MG63 (cell line): ENCODE data around the gene MSGN1. TPM values are rescaled to one million over a fixed set of nuclear protein-coding genes. Genes with fewer than 3 reads are reported as not detected.
"Not testable (repeated sequence)": the region's sequence is repeated elsewhere in the genome, so short reads cannot be mapped to it uniquely, and the experiment has no call there.

Source experiments
- DNase-seq: peaks from one replicate; pipeline ENCODE4 v3.0.0-alpha.2; 2020
- H3K27me3 ChIP-seq: fragments of 250-450 bp; sonication (Bioruptor Pico); 2 replicates; pipeline ENCODE4 v1.5.1; 2020; ENCODE audit warnings: mild to moderate bottlenecking, moderate library complexity
- H3K36me3 ChIP-seq: fragments of 250-450 bp; sonication (Bioruptor Pico); 2 replicates; pipeline ENCODE4 v1.5.1; 2020; ENCODE audit warnings: mild to moderate bottlenecking, moderate library complexity
- H3K4me3 ChIP-seq: fragments of 250-450 bp; sonication (Bioruptor Pico); 2 replicates; pipeline ENCODE4 v1.5.1; 2020; ENCODE audit warnings: mild to moderate bottlenecking, moderate library complexity
- H3K9me3 ChIP-seq: fragments of 250-450 bp; sonication (Bioruptor Pico); 2 replicates; pipeline ENCODE4 v1.5.1; 2020; ENCODE audit warnings: mild to moderate bottlenecking, moderate library complexity
- total RNA-seq: library from RNA; depleted of rRNA; stranded (reverse); fragments of >200 nt; shearing (Covaris generic); gene quantifications from 2 replicates; pipeline ENCODE4 v1.2.3, GENCODE V29; 2014; ENCODE audit warnings: low replicate concordance

Gene MSGN1
- total RNA-seq, 1 experiment from 2014 or later, result not detected

DNA sequence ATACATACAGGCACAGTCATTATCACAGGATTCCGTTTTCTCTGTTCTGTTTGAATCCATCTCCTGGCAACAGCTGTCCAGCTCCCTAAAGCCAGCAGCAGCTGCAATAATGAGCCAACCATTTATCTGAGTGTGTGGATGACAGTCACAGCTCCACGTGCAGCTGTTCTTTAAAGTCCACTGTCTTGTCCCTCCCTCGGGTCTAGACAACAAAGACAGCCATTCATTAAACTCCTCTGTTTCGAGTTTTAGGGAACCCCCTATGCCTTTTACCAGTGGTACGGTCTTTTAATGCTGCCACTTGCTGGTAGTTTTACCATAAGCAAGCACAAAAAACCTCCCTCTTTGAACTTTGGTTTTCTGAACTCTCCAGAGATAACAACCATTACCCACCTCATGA lies 16.0 kb upstream of the MSGN1 start:
- Histone ChIP-seq H3K4me3 (no peak overlapping the region), H3K36me3 (no peaks in the 10 kb centered on the region), H3K27me3 (no peaks in the 10 kb centered on the region), H3K9me3 (no peaks in the 10 kb centered on the region)
- no peak for DNase-seq

DNA sequence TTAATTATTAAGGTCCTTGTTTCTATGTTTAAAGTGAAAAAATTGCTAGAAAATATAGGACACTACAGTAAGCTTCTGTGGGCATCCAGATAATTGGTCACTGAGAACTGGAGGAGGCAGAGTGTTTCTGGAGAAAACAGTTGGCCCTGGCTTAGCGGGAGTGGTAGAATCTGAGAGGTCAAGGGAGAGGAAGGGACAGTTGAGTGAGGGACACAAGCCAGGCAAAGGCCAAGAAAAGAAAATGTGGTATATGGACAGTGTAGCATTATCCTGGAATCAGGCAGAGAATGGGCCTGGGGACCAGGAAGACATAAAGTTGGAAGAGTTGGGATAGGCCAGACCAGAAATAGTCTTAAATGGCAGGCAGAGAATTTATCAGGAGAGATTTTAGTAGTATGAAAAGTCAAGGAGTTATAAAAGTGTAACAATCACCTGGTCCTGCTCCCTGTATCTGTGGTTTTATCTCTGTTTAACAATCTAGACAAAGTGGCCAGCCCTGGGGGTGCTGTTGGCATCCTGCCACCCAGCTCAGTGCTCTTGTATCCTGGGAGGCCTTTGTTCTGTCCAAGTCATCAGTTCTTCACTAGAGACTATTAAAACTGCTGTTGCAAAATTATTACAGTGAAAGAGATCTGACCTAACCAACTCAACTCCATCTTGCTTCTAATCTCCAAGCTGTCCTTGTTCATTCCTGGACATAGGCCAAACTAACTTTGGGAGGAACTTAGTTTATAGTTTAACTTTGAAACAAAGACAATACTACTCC lies 15.4 kb upstream of the MSGN1 start:
- no peaks in the 10 kb centered on the region for H3K9me3 ChIP-seq
- no peak for DNase-seq

DNA sequence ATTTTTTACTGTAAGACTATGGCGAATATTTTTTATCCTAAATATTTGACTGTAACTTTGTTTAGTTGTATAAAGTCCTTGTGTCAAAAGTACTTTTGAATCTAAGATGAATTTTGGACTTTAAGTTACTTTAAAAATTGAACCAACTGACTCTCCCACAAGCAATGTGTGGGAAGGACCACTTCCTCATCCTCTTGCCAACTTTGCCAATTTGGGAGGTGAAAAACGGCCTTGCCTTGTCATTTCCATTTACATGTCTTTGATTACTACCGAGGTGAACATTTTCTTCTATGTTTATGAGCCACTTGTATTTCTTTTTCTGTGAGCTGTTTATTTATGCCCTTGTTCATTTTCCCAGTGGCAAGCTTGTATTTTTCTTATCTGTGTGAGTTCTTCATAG lies 12.8 kb upstream of the MSGN1 start:
- DNase-seq, result no peak
- Histone ChIP-seq H3K27me3 (no peaks in the 10 kb centered on the region), H3K9me3 (no peaks in the 10 kb centered on the region), H3K4me3 (no peak overlapping the region), H3K36me3 (no peaks in the 10 kb centered on the region)

More for the DNA sequence above, 15.4 kb upstream of the MSGN1 start:
- Histone ChIP-seq H3K27me3 (no peaks in the 10 kb centered on the region), H3K36me3 (no peaks in the 10 kb centered on the region), H3K4me3 (no peak overlapping the region)

DNA sequence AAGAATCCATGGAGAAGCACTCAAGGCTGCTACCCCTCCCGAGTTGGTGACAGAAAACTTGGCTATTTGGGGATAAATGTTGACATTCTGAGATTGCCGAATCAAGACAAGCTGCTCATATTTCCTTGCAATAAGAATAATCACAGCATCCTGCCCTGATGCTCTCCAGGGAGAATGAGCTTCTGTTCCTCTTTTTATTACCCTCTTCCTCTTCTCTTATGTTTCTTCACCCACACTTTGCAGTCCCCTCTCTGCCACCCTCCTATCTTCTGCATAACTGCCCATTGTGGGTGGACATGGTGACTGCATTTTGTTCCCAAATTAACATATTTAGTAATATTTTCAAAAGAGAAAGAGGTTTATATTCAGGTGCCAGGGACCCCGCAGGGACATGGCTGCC lies 11.9 kb upstream of the MSGN1 start:
- Histone ChIP-seq H3K4me3 (no peak overlapping the region), H3K36me3 (no peaks in the 10 kb centered on the region), H3K27me3 (no peaks in the 10 kb centered on the region), H3K9me3 (no peaks in the 10 kb centered on the region)
- DNase-seq, result no peak

DNA sequence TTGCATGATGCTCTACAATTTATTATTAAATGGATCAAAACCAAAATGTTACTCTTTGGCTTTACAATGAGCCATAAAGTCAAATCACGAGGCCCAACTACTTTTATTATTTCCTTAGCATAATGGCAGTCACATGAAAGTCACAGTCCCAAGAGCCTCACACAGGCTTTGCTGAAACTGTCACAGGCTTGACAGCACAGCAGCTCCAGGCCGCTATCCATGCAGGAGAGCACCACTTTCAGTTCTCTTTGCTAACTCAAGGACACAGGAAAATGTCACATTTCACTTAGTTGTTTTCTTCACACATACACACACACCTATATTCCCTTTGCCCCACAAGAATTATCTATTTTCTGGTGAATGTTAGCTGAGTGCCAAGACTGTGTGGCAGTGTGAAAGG lies 11.1 kb upstream of the MSGN1 start:
- no peaks in the 10 kb centered on the region for H3K27me3 ChIP-seq
- H3K36me3 ChIP-seq, result no peaks in the 10 kb centered on the region
- no peak for DNase-seq
- no peak overlapping the region for H3K4me3 ChIP-seq
- no peaks in the 10 kb centered on the region for H3K9me3 ChIP-seq

DNA sequence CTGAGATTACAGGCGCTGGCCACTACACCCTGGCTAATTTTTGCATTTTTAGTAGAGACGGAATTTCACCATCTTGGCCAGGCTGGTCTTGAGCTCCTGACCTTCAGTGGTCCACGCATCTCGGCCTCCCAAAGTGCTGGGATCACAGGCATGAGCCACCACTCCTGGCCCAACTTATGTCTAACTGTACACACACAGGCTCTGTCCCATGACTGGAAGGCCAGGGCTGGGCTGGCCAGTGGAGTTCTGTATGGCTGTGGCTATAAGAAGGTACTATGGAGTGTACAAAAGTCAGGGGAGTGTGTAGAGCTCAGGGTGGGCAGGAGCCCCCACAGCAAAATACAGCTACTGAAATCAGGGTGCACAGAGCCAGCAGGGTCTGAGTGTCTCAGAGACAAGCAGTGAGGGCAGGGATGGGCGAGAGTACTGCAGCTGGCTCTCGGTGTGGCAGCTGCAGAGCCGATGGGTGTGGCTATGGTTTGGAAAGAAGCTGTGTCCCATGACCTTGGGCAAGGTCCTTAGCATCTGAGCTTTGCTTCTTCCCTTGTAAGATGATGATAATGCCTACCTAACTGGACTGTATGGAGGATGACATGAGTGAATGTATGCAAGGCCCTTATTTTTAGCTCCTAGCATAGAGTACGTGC lies 10.4 kb upstream of the MSGN1 start:
- Histone ChIP-seq H3K27me3 (no peaks in the 10 kb centered on the region), H3K4me3 (no peak overlapping the region), H3K9me3 (no peaks in the 10 kb centered on the region), H3K36me3 (no peaks in the 10 kb centered on the region)
- DNase-seq, result no peak

DNA sequence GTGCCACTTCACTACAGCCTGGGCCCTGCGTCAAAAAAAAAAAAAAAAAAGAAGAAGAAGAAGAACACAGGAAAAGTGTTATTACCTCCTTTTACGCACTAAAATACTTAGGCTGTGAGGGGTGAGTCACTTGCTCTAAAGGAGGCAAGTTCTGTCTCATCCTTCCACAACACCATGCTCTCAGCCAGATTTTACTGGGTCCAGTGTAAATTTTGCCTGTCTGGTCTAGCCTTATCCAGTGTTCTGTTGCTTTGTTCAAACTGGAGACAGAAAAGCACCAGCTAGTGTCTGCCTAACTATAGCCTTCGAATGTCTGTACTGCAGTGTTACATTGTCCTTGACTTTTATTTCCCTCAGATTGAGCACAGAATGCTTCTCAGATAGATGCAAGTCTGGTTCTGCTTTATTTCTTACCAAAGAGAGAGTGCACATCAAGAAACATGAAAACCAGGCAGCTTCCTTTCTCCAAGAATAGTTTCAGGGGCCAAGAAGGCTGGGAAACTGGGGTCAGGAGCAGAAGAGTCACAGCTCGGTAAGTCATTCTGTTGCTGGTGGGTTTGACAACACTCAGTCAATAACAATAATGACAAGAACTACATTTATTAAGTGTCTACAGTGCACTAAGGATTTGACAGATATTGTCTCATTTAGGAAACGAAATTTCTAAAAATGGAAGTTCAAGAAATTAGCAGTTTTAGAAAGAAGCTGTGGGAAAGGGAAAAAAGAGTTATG lies 3.1 kb upstream of the MSGN1 start:
- Histone ChIP-seq H3K4me3 (no peak overlapping the region), H3K27me3 (no peaks in the 10 kb centered on the region), H3K9me3 (no peaks in the 10 kb centered on the region), H3K36me3 (no peaks in the 10 kb centered on the region)
- DNase-seq, result peak; percentile 3

DNA sequence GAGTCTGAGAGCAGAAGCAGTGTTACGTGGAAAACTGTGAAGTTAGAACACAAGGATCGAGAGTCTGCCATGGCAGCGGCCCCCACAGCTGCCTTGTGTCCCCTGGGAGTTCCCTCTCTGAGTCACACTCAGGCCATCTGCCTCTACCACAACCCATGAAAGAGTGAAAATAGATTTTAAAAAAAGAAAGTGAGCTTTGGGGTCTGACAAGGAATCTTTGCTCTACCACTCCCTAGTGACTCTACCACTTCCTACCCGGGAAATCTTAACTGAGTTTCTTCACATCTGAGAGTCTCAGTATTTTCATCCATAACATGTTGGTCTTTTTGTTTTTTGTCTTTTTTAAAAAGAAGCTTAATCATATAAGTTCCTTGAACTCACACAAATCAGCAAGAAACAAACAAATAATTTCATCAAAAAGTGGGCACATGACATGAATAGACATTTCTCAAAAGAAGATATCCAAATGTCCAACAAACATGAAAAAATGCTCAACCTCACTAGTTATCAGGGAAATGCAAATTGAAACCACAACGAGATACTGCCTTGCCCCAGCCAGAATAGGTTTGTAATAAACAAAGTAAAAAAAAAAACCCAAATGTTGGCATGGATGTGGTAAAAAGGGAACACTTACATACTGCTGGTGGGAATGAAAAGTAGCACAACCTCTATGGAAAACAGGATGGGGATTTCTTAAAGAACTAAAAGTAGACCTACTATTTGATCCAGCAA lies 2.4 kb upstream of the MSGN1 start:
- no peak for DNase-seq
- H3K27me3 ChIP-seq, result no peaks in the 10 kb centered on the region
- H3K4me3 ChIP-seq, result no peak overlapping the region
- H3K9me3 ChIP-seq, result no peaks in the 10 kb centered on the region
- H3K36me3 ChIP-seq, result no peaks in the 10 kb centered on the region

DNA sequence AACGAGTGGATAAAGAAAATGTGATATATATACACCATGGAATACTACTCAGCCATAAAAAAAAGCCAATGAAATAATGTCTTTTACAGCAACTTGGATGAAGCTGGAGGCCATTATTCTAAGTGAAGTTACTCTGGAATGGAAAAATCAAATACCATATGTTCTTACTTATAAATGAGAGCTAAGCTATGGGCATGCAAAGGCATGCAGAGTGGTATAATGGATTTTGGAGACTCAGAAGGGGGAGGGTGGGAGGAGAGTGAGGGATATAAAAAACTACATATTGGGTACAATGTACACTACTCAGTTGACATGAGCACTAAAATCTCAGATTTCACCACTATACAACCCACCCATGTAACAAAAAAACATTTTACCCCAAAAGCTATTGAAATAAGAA lies 1.7 kb upstream of the MSGN1 start:
- no peak overlapping the region for H3K4me3 ChIP-seq
- DNase-seq, result no peak
- H3K27me3 ChIP-seq, result no peaks in the 10 kb centered on the region
- no peaks in the 10 kb centered on the region for H3K36me3 ChIP-seq
- no peaks in the 10 kb centered on the region for H3K9me3 ChIP-seq

DNA sequence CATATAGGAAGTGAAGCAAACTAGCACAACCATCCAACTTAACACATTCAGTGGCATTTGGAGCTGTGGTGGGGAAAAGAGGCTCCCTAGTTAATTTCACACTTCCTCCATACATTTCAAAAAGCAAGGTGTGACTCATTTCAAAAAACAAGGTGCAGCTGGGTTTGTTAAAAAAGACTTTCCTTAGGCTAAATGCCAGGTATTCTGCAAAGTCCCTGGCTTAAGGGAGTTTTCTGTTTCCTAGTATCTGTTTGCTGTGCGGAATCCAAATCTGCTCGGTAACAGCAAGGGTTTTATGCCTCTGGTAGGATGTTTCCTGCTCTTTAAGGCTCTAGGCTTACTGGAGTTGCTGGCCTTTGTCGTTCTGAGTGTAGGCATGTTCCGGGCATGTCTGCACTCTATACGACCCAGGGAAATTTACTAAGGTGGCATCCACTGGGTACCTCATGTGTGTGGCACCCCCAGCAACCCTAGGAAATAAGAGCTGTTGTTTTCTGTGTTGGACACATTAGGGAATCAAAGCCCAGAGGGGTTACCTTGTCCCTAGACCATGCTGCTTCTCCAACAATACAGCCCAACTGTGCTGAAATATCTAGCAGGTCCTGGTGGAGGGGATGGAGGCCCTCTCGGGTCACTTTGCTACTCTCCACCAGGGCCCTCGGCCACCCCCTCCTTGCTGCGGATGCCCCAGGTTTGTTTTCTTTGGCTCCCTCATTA lies 634 bp upstream of the MSGN1 start:
- no peaks in the 10 kb centered on the region for H3K9me3 ChIP-seq
- H3K4me3 ChIP-seq, result no peak overlapping the region
- H3K27me3 ChIP-seq, result no peaks in the 10 kb centered on the region
- no peak for DNase-seq
- no peaks in the 10 kb centered on the region for H3K36me3 ChIP-seq

DNA sequence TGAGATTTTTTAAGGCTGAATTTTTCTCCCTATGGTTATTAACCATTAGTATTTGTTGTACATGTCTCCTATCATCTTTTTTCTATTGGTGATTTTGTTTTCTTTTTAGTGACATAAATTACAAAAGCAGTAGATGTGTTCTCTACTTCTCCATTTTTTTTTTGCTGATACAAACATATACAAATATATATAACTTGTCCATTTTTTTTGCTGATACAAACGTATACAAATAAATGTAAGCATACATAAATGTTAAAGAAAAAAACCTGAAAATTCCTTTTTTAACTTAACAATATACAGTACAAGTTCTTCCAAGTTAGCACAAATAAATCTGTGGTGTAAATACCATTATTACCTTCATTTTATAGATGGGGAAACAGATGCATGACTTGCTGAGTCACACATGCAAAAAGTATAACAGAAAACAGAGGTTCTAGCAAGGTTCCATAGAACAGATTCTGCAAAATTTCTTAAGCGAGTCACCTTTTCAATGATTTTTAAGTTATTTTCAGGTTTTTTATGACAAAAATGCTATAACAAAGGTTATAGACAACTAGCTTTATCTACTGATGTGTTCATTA lies 2.1 kb downstream of the MSGN1 start:
- DNase-seq, result no peak
- Histone ChIP-seq H3K36me3 (no peaks in the 10 kb centered on the region), H3K9me3 (no peaks in the 10 kb centered on the region), H3K27me3 (no peaks in the 10 kb centered on the region), H3K4me3 (no peak overlapping the region)

DNA sequence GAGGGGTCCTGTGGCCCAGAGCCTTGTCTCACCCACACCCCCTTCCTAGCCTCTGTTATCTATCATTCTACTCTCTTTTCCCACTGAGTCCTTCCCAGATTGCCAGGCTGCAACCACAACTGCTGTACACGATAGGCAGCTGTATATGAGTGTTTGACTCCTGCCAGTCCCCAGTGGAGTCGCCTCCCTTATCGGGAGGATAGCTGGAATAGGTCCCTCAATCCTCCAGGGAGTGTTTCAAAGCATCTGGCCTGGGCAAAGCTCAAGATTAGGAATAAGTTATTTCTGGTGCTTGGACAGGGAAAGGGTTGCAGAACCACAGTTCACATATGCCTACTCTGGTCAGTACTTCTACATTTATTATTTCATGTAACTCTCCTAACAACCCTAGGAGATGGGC lies 4.8 kb downstream of the MSGN1 start:
- H3K27me3 ChIP-seq, result no peaks in the 10 kb centered on the region
- no peak for DNase-seq
- H3K9me3 ChIP-seq, result no peaks in the 10 kb centered on the region
- no peak overlapping the region for H3K4me3 ChIP-seq
- no peaks in the 10 kb centered on the region for H3K36me3 ChIP-seq

DNA sequence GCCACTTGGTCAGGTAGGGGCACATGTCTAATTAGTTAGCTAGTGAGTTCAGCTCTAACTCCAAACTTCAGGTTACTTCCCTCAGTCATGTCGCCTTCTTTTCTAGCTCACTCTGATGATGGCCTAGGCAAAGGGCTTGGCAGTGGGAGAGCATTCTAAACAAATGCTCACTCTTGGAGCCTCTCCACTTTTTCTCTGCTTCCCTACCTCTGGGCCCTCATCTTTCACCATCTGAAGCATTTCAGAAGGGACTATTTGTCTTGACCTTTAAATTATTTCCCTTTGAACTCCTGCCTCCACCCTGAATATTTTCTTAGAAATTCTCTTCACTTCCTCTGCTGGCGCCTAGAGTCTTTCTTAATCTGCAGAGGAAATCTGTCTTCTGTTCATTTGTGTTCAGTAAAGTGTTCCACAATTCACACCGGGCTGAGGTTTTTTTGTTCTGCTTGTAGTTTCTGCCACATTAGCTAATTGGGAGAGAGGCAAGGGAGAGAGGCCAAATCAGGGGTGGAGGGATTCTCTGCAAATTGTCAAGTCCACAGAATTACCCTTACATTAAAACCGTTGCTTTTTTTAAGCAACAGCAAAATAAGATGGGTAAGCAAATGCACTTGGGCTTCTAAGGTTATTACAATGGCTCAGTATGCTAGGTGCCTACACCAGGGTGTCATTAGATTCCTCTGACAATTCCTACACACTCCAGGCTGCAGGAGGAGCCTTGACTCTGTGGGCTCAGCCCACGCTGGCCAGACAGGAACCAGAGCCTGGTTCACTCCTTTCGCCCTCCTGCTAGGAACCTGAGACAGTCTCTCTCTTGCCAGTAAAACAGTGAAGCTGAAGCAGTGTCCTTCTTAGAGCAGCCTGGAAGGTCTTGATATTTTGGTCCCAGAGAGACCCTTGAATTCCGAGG lies 5.5 kb downstream of the MSGN1 start:
- no peaks in the 10 kb centered on the region for H3K36me3 ChIP-seq
- H3K27me3 ChIP-seq, result no peaks in the 10 kb centered on the region
- DNase-seq, result no peak
- no peak overlapping the region for H3K4me3 ChIP-seq
- no peaks in the 10 kb centered on the region for H3K9me3 ChIP-seq

DNA sequence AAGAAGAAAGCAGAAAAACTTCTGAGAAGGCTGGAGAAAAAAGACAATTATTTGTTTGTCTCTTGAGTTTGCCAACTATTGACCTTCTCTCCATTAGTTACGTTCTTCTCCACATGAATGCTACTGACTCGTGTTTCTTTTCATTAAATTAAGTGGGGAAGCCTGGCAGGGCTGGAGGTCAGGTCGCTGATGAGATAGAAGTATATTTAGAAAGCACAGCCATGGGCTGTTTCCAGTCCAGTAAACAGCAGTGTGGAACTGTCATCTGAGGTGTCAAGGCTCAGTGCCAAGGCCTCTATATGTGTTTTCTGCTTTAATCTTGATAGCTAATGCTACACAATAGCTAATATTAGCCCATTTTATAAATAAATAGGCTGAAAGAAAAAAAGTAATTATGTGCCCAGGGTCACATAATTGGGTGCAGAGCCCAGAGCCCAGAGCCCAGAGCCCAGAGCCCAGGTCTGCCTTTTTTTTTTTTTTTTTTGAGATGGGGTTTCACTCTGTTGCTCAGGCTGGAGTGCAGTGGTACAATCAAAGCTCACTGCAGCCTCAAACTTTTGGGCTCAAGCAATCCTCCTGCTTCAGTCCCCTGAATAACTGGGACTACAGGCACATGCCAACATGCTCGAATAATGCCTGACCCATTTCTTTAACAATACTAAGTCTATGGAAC lies 6.3 kb downstream of the MSGN1 start:
- Histone ChIP-seq H3K9me3 (no peaks in the 10 kb centered on the region), H3K27me3 (no peaks in the 10 kb centered on the region), H3K36me3 (no peaks in the 10 kb centered on the region), H3K4me3 (no peak overlapping the region)
- DNase-seq, result no peak

DNA sequence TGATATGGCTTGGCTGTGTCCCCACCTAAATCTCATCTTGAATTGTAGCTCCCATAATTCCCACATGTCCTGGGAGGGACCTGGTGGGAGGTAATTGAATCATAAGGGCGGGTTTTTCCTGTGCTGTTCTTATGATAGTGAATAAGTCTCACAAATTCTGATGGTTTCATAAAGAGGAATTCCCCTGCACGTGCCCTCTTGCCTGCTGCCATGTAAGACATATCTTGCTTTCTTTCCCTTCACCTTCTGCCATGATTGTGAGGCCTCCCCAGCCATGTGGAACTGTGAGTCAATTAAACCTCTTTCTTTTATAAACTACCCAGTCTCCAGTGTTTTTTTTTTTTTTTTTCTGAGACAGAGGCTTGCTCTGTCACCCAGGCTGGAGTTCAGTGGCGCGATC lies 7.4 kb downstream of the MSGN1 start:
- not testable (repeated sequence) for H3K9me3 ChIP-seq, H3K36me3 ChIP-seq, H3K27me3 ChIP-seq, DNase-seq, H3K4me3 ChIP-seq
